ENCODE data around the gene NRAS. TPM values are rescaled to one million over a fixed set of nuclear protein-coding genes. Genes with fewer than 3 reads are reported as not detected.

NRAS gene
- total and polyA plus RNA-seq, 8 donors = 9.2 to 62.1 (median 23.1) TPM

GRCh38 chr1:114690148-114690547, 26.4 kb downstream of the NRAS start:
- H3K27ac ChIP-seq = no peak overlapping the region
- intact Hi-C loops (cut with DNase I; ENCODE audit: low total_unique reads) = no loop called here
- no peak for TF ChIP-seq CTCF (IDR thresholded peaks at IDR 0.05)
- TF ChIP-seq POLR2A (IDR thresholded peaks at IDR 0.05) = no peak
- TF ChIP-seq POLR2AphosphoS5 (IDR thresholded peaks at IDR 0.05) = no peak
- no peak for TF ChIP-seq EP300 (IDR thresholded peaks at IDR 0.05)
- WGBS, 5 donors = 53 to 75% (median 67%) methylated on average over 1 of the region's 1 CpG
- H3K4me1 ChIP-seq = no peaks in the 10 kb centered on the region
- H3K36me3 ChIP-seq = no peaks in the 10 kb centered on the region
- H3K9me3 ChIP-seq = no peaks in the 10 kb centered on the region
- H3K4me3 ChIP-seq = no peak overlapping the region
- DNase-seq = no peak
- peaks cover 0 to 31% (median 0%) of the 10 kb centered on the region in 3 donors for H3K27me3 ChIP-seq

- Histone ChIP-seq H3K36me3 (no peaks in the 10 kb centered on the region), H3K27ac (no peak overlapping the region), H3K4me1 (no peaks in the 10 kb centered on the region), H3K27me3 (peaks cover 0 to 30% (median 0%) of the 10 kb centered on the region in 3 donors), H3K4me3 (no peak overlapping the region), H3K9me3 (no peaks in the 10 kb centered on the region)
- no peak for DNase-seq
- WGBS, 5 donors = 68 to 90% (median 82%) methylated on average over 4 of the region's 4 CpGs
- intact Hi-C loops (cut with DNase I; ENCODE audit: low total_unique reads) = no loop called here
- TF ChIP-seq EP300 (IDR thresholded peaks at IDR 0.05) = no peak
These were observed 28.0 kb downstream of the NRAS start for GRCh38 chr1:114688526-114688925.

GRCh38 chr1:114685851-114686250, 30.7 kb downstream of the NRAS start:
- TF ChIP-seq CTCF (IDR thresholded peaks at IDR 0.05) (no peak), POLR2A (IDR thresholded peaks at IDR 0.05) (no peak), POLR2AphosphoS5 (IDR thresholded peaks at IDR 0.05) (no peak), EP300 (IDR thresholded peaks at IDR 0.05) (no peak)
- H3K27me3 ChIP-seq = peaks cover 0 to 30% (median 4%) of the 10 kb centered on the region in 3 donors
- intact Hi-C loops (cut with DNase I; ENCODE audit: low total_unique reads) = no loop called here
- no peak overlapping the region for H3K4me3 ChIP-seq
- no peak for DNase-seq
- H3K27ac ChIP-seq = no peak overlapping the region
- no peaks in the 10 kb centered on the region for H3K9me3 ChIP-seq
- H3K4me1 ChIP-seq = no peaks in the 10 kb centered on the region
- WGBS, 5 donors = 80 to 91% (median 87%) methylated on average over 5 of the region's 5 CpGs
- no peaks in the 10 kb centered on the region for H3K36me3 ChIP-seq

- H3K36me3 ChIP-seq = no peaks in the 10 kb centered on the region
- no peak for DNase-seq
- 73 to 86% (median 76%) methylated on average over 5 of the region's 5 CpGs for WGBS, 5 donors
- H3K4me3 ChIP-seq = no peak overlapping the region
- no peak overlapping the region for H3K27ac ChIP-seq
- H3K9me3 ChIP-seq = no peaks in the 10 kb centered on the region
- H3K27me3 ChIP-seq = peaks cover 0 to 10% (median 8%) of the 10 kb centered on the region in 3 donors
- intact Hi-C loops (cut with DNase I; ENCODE audit: low total_unique reads) = no loop called here
- H3K4me1 ChIP-seq = no peaks in the 10 kb centered on the region
- TF ChIP-seq POLR2A (IDR thresholded peaks at IDR 0.05) = no peak
- no peak for TF ChIP-seq EP300 (IDR thresholded peaks at IDR 0.05)
- no peak for TF ChIP-seq POLR2AphosphoS5 (IDR thresholded peaks at IDR 0.05)
- TF ChIP-seq CTCF (IDR thresholded peaks at IDR 0.05) = no peak
These were observed 38.9 kb downstream of the NRAS start for GRCh38 chr1:114677691-114678090.

GRCh38 chr1:114676115-114676514, 40.5 kb downstream of the NRAS start:
- DNase-seq = no peak
- Histone ChIP-seq H3K4me1 (peaks cover 0 to 3% (median 1%) of the 10 kb centered on the region in 4 donors), H3K27ac (no peak overlapping the region), H3K27me3 (peaks cover 0 to 10% (median 7%) of the 10 kb centered on the region in 3 donors), H3K9me3 (no peaks in the 10 kb centered on the region), H3K4me3 (no peak overlapping the region), H3K36me3 (no peaks in the 10 kb centered on the region)
- WGBS, 5 donors = 85 to 91% (median 88%) methylated on average over 1 of the region's 1 CpG
- TF ChIP-seq POLR2A (IDR thresholded peaks at IDR 0.05) = no peak
- TF ChIP-seq CTCF (IDR thresholded peaks at IDR 0.05) = no peak
- TF ChIP-seq EP300 (IDR thresholded peaks at IDR 0.05) = no peak
- TF ChIP-seq POLR2AphosphoS5 (IDR thresholded peaks at IDR 0.05) = no peak
- intact Hi-C loops (cut with DNase I; ENCODE audit: low total_unique reads) = no loop called here
